OCI-LY1 (cell line): Measurements from ENCODE around the gene TXNDC11.

Source experiments
- H2AFZ ChIP-seq: fragments of 200-600 bp; sonication (generic), shearing (Covaris generic); 2 replicates; pipeline ENCODE4 v1.6.0; 2014; ENCODE audit warnings: antibody characterized with exemption, mild to moderate bottlenecking, low read length
- H3F3A ChIP-seq: fragments of 200-600 bp; sonication (generic), shearing (Covaris generic); 2 replicates; pipeline ENCODE4 v1.6.0; 2014; ENCODE audit warnings: mild to moderate bottlenecking, antibody characterized with exemption, low read length, moderate library complexity; ENCODE audit not compliant: insufficient read depth
- H3K27ac ChIP-seq: fragments of 200-600 bp; sonication (generic); 2 replicates; pipeline ENCODE4 v1.5.1; 2014; ENCODE audit warnings: low read length, mixed run types, mild to moderate bottlenecking, low read depth; ENCODE audit not compliant: poor library complexity, severe bottlenecking
- H3K27me3 ChIP-seq: fragments of 200-600 bp; sonication (generic); 2 replicates; pipeline ENCODE4 v1.6.0; 2014; ENCODE audit warnings: antibody characterized with exemption, mild to moderate bottlenecking, low read length, moderate library complexity; ENCODE audit not compliant: insufficient read depth
- H3K36me3 ChIP-seq: fragments of 200-600 bp; sonication (generic); 2 replicates; pipeline ENCODE4 v1.6.1; 2014; ENCODE audit warnings: mild to moderate bottlenecking, antibody characterized with exemption, low read length, moderate library complexity, mixed read lengths; ENCODE audit not compliant: insufficient read depth
- H3K4me1 ChIP-seq: fragments of 200-600 bp; sonication (generic); 2 replicates; pipeline ENCODE4 v1.5.1; 2014; ENCODE audit warnings: mild to moderate bottlenecking, low read length, moderate library complexity; ENCODE audit not compliant: insufficient read depth, severe bottlenecking
- H3K4me2 ChIP-seq: fragments of 200-600 bp; sonication (generic), shearing (Covaris generic); 2 replicates; pipeline ENCODE4 v1.6.1; 2014; ENCODE audit warnings: low read length
- H3K4me3 ChIP-seq: fragments of 200-600 bp; sonication (generic); 2 replicates; pipeline ENCODE4 v1.5.1; 2014; ENCODE audit warnings: low read length, low read depth, mild to moderate bottlenecking, mixed read lengths; ENCODE audit not compliant: poor library complexity, severe bottlenecking
- H3K79me2 ChIP-seq: fragments of 200-600 bp; shearing (Covaris generic); 2 replicates; pipeline ENCODE4 v1.6.1; 2016; ENCODE audit warnings: mixed run types, low read length, mixed read lengths; ENCODE audit not compliant: insufficient read depth
- H3K9ac ChIP-seq: fragments of 200-600 bp; sonication (generic), shearing (Covaris generic); 2 replicates; pipeline ENCODE4 v1.6.1; 2014; ENCODE audit warnings: mild to moderate bottlenecking, low read length, mixed read lengths
- H3K9me2 ChIP-seq: fragments of 200-600 bp; sonication (generic), shearing (Covaris generic); 2 replicates; pipeline ENCODE4 v1.6.1; 2014; ENCODE audit warnings: low read depth, mild to moderate bottlenecking, low read length, mixed read lengths
- H3K9me3 ChIP-seq: fragments of 200-600 bp; shearing (Covaris generic); 2 replicates; pipeline ENCODE4 v1.6.1; 2014; ENCODE audit warnings: low read length, mixed read lengths
- H4K20me1 ChIP-seq: fragments of 200-600 bp; sonication (generic), shearing (Covaris generic); 2 replicates; pipeline ENCODE4 v1.6.0; 2016; ENCODE audit warnings: mild to moderate bottlenecking, low read length; ENCODE audit not compliant: insufficient read depth
- CTCF ChIP-seq: fragments of 200-600 bp; sonication (generic), shearing (Covaris generic); IDR thresholded peaks from 2 replicates; pipeline ENCODE4 v1.5.1; 2017; ENCODE audit warnings: mild to moderate bottlenecking, antibody characterized with exemption, low read length, moderate library complexity, mixed read lengths
- EZH2 ChIP-seq: fragments of 200-600 bp; sonication (generic), shearing (Covaris generic); IDR thresholded peaks from 2 replicates; pipeline ENCODE4 v1.8.0; 2017; ENCODE audit warnings: borderline replicate concordance, mixed run types, mild to moderate bottlenecking, antibody characterized with exemption, low read length, moderate library complexity, mixed read lengths

Gene TXNDC11

GRCh38 chr16:11673091-11674000 is 69.3 kb downstream of the TXNDC11 start:
- Histone ChIP-seq H3K27ac (peak overlapping the region; percentile 36), H3K9ac (no peak overlapping the region; the same call in 1 of the 2 replicates)

GRCh38 chr16:11672206-11673090 is 70.2 kb downstream of the TXNDC11 start:
- Histone ChIP-seq H3K4me2 (peak overlapping the region; percentile 50), H3K27ac (peak overlapping the region; percentile 36), H3K4me1 (peaks cover 66% of the 10 kb centered on the region), H3K4me3 (peak overlapping the region; percentile 17), H4K20me1 (no peaks in the 10 kb centered on the region), H3F3A (no peaks in the 10 kb centered on the region), H3K9me3 (no peaks in the 10 kb centered on the region), H3K9me2 (no peaks in the 10 kb centered on the region), H3K27me3 (no peaks in the 10 kb centered on the region), H3K79me2 (no peaks in the 10 kb centered on the region), H3K9ac (peak overlapping the region; percentile 28; the same call in 1 of the 2 replicates), H2AFZ (no peak overlapping the region), H3K36me3 (peaks cover 17% of the 10 kb centered on the region)
- TF ChIP-seq CTCF (no peak), EZH2 (no peak)

More at GRCh38 chr16:11673091-11674000, 69.3 kb downstream of the TXNDC11 start:
- no peak for TF ChIP-seq EZH2
- TF ChIP-seq CTCF, result no peak
- Histone ChIP-seq H3K9me3 (no peaks in the 10 kb centered on the region), H3F3A (no peaks in the 10 kb centered on the region), H3K27me3 (no peaks in the 10 kb centered on the region), H2AFZ (no peak overlapping the region), H3K4me3 (peak overlapping the region; percentile 17), H3K4me1 (peaks cover 68% of the 10 kb centered on the region), H4K20me1 (no peaks in the 10 kb centered on the region), H3K79me2 (no peaks in the 10 kb centered on the region), H3K4me2 (peak overlapping the region; percentile 50; the same call in 1 of the 2 replicates), H3K9me2 (no peaks in the 10 kb centered on the region), H3K36me3 (peaks cover 26% of the 10 kb centered on the region)

DNA sequence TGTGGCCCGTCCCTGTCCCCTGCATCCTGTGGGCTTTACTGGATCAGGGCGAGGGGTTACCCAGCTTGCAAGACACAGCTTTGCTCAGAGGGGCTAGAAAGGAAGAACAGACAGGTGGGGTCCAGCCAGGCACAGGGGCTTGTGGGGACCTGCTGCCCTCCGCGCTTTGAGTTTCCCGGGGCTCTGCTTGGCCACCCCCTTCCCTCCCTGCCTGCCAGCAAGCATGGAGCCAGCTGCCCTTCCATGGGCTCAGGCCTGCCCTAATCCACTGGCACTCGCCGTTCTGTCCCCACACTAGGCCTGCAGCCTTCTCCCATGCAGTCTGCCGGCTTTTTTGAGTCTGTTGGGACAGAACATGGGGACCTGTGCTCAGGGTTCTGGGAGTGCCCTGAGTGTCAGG is 71.0 kb downstream of the TXNDC11 start:
- Histone ChIP-seq H3K9ac (no peak overlapping the region), H3K4me1 (peaks cover 64% of the 10 kb centered on the region), H3K36me3 (peaks cover 9% of the 10 kb centered on the region), H3K4me3 (no peak overlapping the region), H2AFZ (no peak overlapping the region), H3K79me2 (no peaks in the 10 kb centered on the region), H3K9me3 (no peaks in the 10 kb centered on the region), H3K9me2 (no peaks in the 10 kb centered on the region), H3F3A (no peaks in the 10 kb centered on the region), H3K27me3 (no peaks in the 10 kb centered on the region), H3K27ac (no peak overlapping the region), H3K4me2 (peak overlapping the region; percentile 50; the same call in 1 of the 2 replicates), H4K20me1 (no peaks in the 10 kb centered on the region)
- TF ChIP-seq EZH2, result no peak
- TF ChIP-seq CTCF, result no peak
